Upper lobe of left lung (tissue), 6 donors: Measurements from ENCODE around the gene ADCY6. TPM values are rescaled to one million over a fixed set of nuclear protein-coding genes. Genes with fewer than 3 reads are reported as not detected.

ENCODE experiments used
- ATAC-seq, 2 donors: fragments of 200-7000 bp; cut with Tn5 transposase; one replicate each; pipeline ENCODE4 v1.9.1; 2022; ENCODE audit warnings: mild to moderate bottlenecking in 2 of 2, moderate library complexity in 2 of 2; ENCODE audit not compliant: low FRiP score in 2 of 2
- DNase-seq, 2 donors: peaks; one replicate each; pipeline ENCODE4 v3.0.0-alpha.2; 2019 to 2020
- H3K27ac ChIP-seq, 4 donors: fragments of 200-600 bp; sonication (generic); one replicate each; pipeline ENCODE4 v1.5.1; 2016 to 2019
- H3K27me3 ChIP-seq, 4 donors: fragments of 200-600 bp; sonication (generic); one replicate each; pipeline ENCODE4 v1.5.1; 2017 to 2019
- H3K36me3 ChIP-seq, 4 donors: fragments of 200-600 bp; sonication (generic); one replicate each; pipeline ENCODE4 v1.5.1; 2016 to 2019
- H3K4me1 ChIP-seq, 4 donors: fragments of 200-600 bp; sonication (generic); one replicate each; pipeline ENCODE4 v1.5.1; 2018 to 2019
- H3K4me3 ChIP-seq, 4 donors: fragments of 200-600 bp; sonication (generic); one replicate each; pipeline ENCODE4 v1.5.1; 2017 to 2019; ENCODE audit warnings: mild to moderate bottlenecking in 2 of 4, moderate library complexity in 1 of 4
- H3K9me3 ChIP-seq, 4 donors: fragments of 200-600 bp; sonication (generic); one replicate each; pipeline ENCODE4 v1.5.1; 2018 to 2019
- CTCF ChIP-seq, 6 experiments: fragments of 450-650 bp in 4 of 6; fragments of 200-600 bp in 2 of 6; sonication (generic) in 2 of 6; IDR thresholded peaks; one replicate each; pipeline ENCODE4 v1.5.1; 2016 to 2019; ENCODE audit warnings: antibody characterized with exemption in 6 of 6
- EP300 ChIP-seq, 4 donors: sonication (generic); formaldehyde crosslinking; IDR thresholded peaks; one replicate each; pipeline ENCODE4 v1.5.1; 2017; ENCODE audit warnings: antibody characterized with exemption in 4 of 4, control low read depth in 2 of 4
- POLR2A ChIP-seq, 4 donors: fragments of 450-650 bp; IDR thresholded peaks; one replicate each; pipeline ENCODE4 v1.5.1; 2016 to 2017; ENCODE audit warnings: antibody characterized with exemption in 4 of 4, mild to moderate bottlenecking in 2 of 4
- POLR2AphosphoS5 ChIP-seq, 2 donors: sonication (generic); formaldehyde crosslinking; IDR thresholded peaks; one replicate each; pipeline ENCODE4 v1.5.1; 2017; ENCODE audit warnings: antibody characterized with exemption in 2 of 2
- WGBS, 2 donors: methylation state at CpG; one replicate each; pipeline ENCODE4 v1.1.5; 2017 to 2018; 5-methylcytosine and 5-hydroxymethylcytosine counted together
- total RNA-seq, 6 donors: library from RNA; depleted of rRNA in 4 of 6; stranded (reverse); fragments of >200 nt in 4 of 6; gene quantifications; one replicate each; pipeline versions ENCODE4 v1.1.0 to v1.2.1, GENCODE V29; 2016 to 2021
- donor health status: DM: no; HTN: no; CAD: no; lungs with moderate emphysema.
- donor health status: DM: no; HTN: yes; CAD: no; lungs with severe emphysema.

The ADCY6 gene
- total RNA-seq, 6 donors from 2014 or later, result 26.0 to 113 (median 35.1) TPM

- H3K27me3 ChIP-seq, result no peaks in the 10 kb centered on the region
- no peak for TF ChIP-seq POLR2AphosphoS5 (IDR thresholded peaks at IDR 0.05)
- TF ChIP-seq EP300 (IDR thresholded peaks at IDR 0.05), result no peak
- no peak for TF ChIP-seq CTCF (IDR thresholded peaks at IDR 0.05)
- TF ChIP-seq POLR2A (IDR thresholded peaks at IDR 0.05), result no peak
- peak overlapping the region; percentile 70 to 95 (median 94) for H3K27ac ChIP-seq
- H3K9me3 ChIP-seq, result no peaks in the 10 kb centered on the region
- H3K4me3 ChIP-seq, result peak overlapping the region; percentile 82 to 95 (median 87)
- ATAC-seq (peak; percentile 12 to 18), DNase-seq (no peak)
- 21 to 22% methylated on average over 10 to 11 of the region's 11 CpGs for WGBS, 2 donors
- peaks cover 0 to 3% (median 2%) of the 10 kb centered on the region in 4 donors for H3K36me3 ChIP-seq
- H3K4me1 ChIP-seq, result peaks cover 18 to 30% (median 23%) of the 10 kb centered on the region in 4 donors
Observed at GRCh38 chr12:48787791-48788523, 932 bp downstream of the ADCY6 start.

- WGBS, 2 donors, result 51 to 52% methylated on average over 4 to 7 of the region's 7 CpGs
- Histone ChIP-seq H3K9me3 (no peaks in the 10 kb centered on the region), H3K27ac (peak overlapping the region in 3 of 4 donors; percentile 94 to 95 (median 95)), H3K4me1 (peaks cover 18 to 30% (median 23%) of the 10 kb centered on the region in 4 donors), H3K36me3 (peaks cover 0 to 13% (median 10%) of the 10 kb centered on the region in 4 donors), H3K4me3 (peak overlapping the region in 2 of 4 donors; percentile 88 to 95), H3K27me3 (no peaks in the 10 kb centered on the region)
- ATAC-seq, result no peak
- no peak for DNase-seq
- TF ChIP-seq CTCF (IDR thresholded peaks at IDR 0.05), result no peak
- no peak for TF ChIP-seq POLR2A (IDR thresholded peaks at IDR 0.05)
- no peak for TF ChIP-seq POLR2AphosphoS5 (IDR thresholded peaks at IDR 0.05)
- no peak for TF ChIP-seq EP300 (IDR thresholded peaks at IDR 0.05)
Observed at GRCh38 chr12:48786591-48787544, 2.0 kb downstream of the ADCY6 start.

- Histone ChIP-seq H3K36me3 (peaks cover 0 to 13% (median 10%) of the 10 kb centered on the region in 4 donors), H3K27ac (no peak overlapping the region), H3K4me1 (peaks cover 23 to 42% (median 36%) of the 10 kb centered on the region in 4 donors), H3K27me3 (no peaks in the 10 kb centered on the region), H3K9me3 (no peaks in the 10 kb centered on the region), H3K4me3 (no peak overlapping the region)
- ATAC-seq, result no peak
- DNase-seq, result no peak
- TF ChIP-seq POLR2A (IDR thresholded peaks at IDR 0.05) (no peak), EP300 (IDR thresholded peaks at IDR 0.05) (no peak), CTCF (IDR thresholded peaks at IDR 0.05) (no peak), POLR2AphosphoS5 (IDR thresholded peaks at IDR 0.05) (no peak)
- 88 to 94% methylated on average over 4 of the region's 4 CpGs for WGBS, 2 donors
Observed at GRCh38 chr12:48783432-48783831, 5.5 kb downstream of the ADCY6 start.

- ATAC-seq (no peak), DNase-seq (peak in 1 of 2 donors; percentile 77)
- TF ChIP-seq EP300 (IDR thresholded peaks at IDR 0.05), result no peak
- TF ChIP-seq CTCF (IDR thresholded peaks at IDR 0.05), result no peak
- TF ChIP-seq POLR2A (IDR thresholded peaks at IDR 0.05), result no peak
- no peak for TF ChIP-seq POLR2AphosphoS5 (IDR thresholded peaks at IDR 0.05)
- Histone ChIP-seq H3K27me3 (no peaks in the 10 kb centered on the region), H3K36me3 (peaks cover 0 to 16% (median 12%) of the 10 kb centered on the region in 4 donors), H3K4me3 (no peak overlapping the region), H3K27ac (no peak overlapping the region), H3K4me1 (peaks cover 23 to 35% (median 31%) of the 10 kb centered on the region in 4 donors), H3K9me3 (no peaks in the 10 kb centered on the region)
- WGBS, 2 donors, result 92 to 94% methylated on average over 40 to 61 of the region's 63 CpGs
Observed at GRCh38 chr12:48782457-48783395, 6.2 kb downstream of the ADCY6 start.
